HG02571 (cell line): ENCODE data around the gene MCAT.
"Not testable (repeated sequence)": the region's sequence is repeated elsewhere in the genome, so short reads cannot be mapped to it uniquely, and the experiment has no call there.

Source experiments
- ATAC-seq: cut with Tn5 transposase; IDR thresholded peaks from one replicate; pipeline ENCODE4 v1.9.1; 2021; ENCODE audit warnings: mild to moderate bottlenecking, moderate library complexity; ENCODE audit not compliant: unreplicated experiment

The MCAT gene

DNA sequence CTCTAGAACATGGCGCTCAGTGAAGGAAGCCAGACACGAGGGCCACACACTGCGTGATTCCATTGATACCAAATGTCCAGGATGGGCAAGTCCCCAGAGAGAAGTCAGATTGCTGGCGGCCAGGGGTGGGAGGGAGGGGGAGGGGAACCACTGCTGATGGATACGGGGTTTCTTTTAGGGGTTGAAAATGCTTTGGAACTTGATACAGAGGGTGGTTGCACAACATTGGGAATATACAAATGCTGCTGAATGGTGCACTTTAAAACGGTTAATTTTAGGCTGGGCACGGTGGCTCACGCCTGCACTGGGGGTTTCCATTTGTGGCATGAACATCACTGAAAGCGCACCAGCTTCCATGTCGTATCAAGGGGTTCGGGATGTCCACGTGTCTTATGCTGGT, 13.2 kb upstream of the MCAT start:
- ATAC-seq = no peak

DNA sequence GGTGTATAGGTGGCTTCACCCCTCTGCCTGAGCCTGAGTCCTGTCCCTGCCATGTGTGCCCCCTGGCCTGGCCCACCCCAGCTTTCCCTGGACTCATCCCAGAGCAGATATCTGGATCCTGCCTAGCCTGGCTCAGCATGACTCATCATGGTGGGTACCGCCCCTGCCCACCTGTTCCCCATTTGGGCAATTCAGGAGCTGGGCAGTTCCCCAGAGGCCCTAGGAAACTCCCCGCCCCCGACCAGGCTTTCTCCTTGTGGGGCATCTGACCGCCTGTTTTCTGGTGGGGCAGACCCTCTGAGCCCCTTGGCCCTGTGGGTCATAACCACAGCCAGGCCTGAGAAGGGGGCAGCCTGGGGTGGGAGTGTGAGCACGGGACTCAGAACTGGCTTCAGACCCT, 12.6 kb upstream of the MCAT start:
- no peak for ATAC-seq

DNA sequence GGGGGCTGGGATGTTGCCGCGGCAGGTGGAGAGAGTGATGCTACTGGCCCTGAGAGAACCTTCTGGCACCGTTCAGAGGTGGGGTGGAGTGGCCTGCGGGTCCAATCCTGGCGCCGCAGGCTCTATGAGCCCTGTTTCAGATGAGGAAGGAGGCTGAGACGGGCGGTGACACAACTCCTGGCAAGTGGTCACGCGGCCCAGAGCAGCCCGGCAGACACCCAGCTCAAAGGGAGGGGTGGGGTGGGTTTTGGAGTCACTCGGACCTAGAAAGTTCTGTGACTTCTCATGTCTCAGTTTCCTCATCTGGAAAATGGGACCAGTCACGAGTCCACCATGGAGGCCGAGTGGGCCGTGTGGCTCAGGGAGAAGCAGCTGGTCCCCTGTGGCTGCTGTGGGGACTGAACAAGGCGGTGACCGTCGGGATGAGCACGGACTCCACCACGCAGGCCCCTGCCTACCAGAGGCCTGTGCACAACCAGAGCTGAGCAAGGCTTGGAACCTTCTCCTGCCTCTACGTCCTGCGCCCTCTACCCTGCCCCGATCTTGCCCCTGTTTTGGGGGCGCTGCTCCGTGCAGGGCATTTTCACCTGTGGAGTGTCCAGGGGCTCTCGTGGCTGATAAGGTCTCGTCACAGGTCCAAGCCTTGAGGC, 11.8 kb upstream of the MCAT start:
- no peak for ATAC-seq

DNA sequence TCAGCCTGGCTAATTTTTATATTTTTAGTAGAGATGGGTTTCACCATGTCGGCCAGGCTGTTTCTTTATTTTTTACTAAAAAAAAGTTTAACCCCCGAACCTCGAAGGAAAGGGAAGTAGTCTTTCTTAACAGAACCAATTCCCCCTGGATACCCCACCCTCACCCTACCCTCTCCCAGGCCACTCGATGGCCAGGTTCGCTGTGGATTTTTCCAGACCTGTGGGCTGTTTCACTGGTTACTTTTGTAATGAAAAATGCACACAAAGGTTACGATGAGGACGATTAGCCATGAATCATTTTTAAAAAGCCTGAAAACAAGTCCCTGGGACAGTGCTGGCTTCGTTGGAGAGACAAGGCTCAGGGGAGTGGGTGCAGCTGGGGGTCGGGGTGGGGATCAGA, 10.7 kb upstream of the MCAT start:
- no peak for ATAC-seq

DNA sequence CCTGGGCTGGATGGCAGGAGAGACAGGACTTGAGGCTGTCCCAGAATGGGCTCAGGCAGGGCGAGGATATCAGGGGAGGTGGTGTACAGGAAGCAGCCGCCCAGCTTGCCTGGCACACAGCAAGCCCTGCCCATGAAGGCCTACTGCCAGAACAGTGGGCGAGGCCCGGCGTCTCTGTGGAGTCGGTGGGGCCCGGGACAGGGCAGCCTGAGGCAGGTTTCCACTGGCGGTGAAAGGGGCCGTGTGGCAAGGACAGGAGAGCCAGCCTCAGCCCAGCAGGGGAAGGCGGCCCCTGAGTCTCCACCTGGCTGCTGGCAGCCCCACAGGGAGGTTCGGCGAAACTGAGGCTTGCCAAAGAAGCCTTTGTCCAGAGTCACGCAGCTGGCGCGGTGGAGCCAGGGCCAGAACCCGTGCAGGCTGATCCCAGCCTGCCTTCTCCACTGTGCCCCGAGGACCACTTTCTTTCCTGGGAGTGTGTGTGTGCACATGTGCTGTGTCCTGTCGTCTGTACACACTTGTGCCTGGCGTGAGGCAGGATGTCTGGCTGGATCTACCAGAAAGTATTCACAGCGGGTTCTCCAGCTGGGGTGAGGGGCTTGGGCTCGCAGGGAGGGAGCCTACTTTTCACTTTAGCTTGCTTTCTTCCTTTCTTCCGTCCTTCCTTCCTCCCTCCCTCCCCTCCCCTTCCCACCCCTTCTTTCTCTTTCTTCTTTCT, 9.3 kb upstream of the MCAT start:
- no peak for ATAC-seq

- ATAC-seq = no peak
These were observed 8.8 kb upstream of the MCAT start for GRCh38 chr22:43152003-43152356.

GRCh38 chr22:43151251-43152002, 8.2 kb upstream of the MCAT start, which contains the start of gene TSPO:
Gene TSPO (plus strand): TSS chr22:43151559. CDS start chr22:43159239, 7,680 bp downstream.
- no peak for ATAC-seq

DNA sequence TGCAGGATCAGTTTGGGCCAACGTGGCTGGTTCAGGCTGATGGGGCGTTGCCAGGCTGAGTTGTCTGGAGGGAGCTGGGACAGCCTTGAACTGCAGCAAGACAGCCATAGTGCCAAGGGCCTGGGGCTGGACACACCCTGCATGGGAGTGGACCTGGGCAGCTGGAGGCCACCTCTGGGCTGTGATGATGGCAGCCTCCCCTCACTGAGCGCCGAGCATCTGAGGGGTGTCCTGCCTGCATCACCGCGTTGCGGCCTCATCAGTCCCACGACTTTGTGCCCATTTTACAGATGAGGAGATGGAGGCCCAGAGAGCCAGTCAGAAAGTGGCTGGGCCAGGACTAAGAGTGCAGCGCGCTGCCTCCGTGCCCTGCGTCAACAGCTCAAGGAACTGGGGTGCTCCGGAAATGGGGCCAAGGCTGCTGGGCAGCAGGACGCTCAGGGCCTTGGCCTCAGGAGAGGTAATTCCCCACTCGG, 7.6 kb upstream of the MCAT start:
- ATAC-seq = no peak

- ATAC-seq = no peak
These were observed 5.4 kb upstream of the MCAT start for GRCh38 chr22:43148581-43148980.

DNA sequence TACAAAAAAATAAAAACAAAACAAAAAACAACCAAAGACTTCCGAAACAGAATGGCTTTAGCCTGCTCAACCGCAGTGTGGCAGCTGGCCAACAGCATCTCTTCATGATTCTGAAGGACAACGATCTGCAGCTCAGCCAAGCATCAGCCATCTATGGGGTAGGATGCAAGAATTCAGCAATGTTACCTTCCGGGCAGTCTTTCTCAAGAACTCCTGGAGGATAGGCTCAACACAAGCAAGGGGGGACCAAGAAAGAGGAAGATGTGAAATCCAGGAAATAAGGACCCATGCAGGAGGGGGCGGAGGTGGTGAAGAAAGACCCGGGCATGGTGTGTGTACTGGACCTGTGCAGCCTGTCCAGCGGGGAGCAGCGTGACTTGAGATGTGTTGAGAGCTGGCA, 4.6 kb upstream of the MCAT start:
- no peak for ATAC-seq

DNA sequence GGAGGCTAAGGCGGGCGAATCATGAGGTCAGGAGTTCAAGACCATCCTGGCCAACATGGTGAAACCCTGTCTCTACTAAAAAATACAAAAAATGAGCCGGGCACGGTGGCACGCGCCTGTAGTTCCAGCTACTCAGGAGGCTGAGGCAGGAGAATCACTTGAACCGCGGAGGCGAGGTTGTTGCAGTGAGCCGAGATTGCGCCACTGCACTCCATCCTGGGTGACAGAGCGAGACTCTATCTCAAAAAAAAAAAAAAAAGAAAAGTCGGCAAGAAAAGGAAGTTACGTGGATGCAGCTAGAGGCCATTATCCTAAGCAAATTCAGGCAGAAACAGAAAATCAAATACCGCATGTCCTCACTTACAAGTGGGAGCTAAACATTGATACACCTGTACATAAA, 3.1 kb upstream of the MCAT start:
- not testable (repeated sequence) for ATAC-seq

DNA sequence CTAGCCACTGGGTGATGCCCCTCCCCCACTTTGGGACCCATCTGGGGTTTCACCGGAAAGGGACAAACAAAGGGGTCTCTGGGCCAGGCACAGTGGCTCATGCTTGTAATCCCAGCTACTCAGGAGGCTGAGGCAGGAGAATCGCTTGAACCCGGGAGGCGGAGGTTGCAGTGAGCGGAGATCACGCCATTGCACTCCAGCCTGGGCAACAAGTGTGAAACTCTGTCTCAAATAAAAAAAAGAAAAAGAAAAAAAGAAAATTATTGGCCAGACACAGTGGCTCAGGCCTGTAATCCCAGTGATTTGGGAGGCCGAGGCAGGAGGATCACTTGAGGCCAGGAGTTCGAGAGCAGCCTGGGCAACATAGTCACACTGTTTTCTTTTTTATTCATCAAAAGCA, 2.2 kb upstream of the MCAT start:
- not testable (repeated sequence) for ATAC-seq

- no peak for ATAC-seq
These were observed 1.8 kb upstream of the MCAT start for GRCh38 chr22:43144949-43145348.

DNA sequence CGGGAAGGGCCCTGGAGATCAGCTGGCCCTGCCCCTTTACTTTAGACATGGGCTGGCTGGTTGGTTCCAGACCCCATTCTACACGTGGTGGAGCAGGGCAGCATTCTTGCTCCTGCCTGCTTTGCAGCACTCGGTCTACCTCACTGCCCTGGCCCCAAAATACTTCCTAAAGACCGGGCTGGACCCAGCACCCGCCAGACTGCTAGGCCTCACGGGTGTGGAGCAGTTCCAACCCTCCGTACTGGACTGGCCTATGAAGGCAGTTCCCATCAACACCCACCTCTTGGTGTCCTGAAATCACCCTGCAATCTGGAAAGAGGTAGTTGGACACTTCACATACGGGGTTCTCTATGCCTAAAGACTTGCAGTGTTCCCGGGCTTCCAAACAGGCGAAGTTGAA, 6.4 kb downstream of the MCAT start:
- no peak for ATAC-seq

GRCh38 chr22:43136255-43136654, 6.9 kb downstream of the MCAT start:
- no peak for ATAC-seq

DNA sequence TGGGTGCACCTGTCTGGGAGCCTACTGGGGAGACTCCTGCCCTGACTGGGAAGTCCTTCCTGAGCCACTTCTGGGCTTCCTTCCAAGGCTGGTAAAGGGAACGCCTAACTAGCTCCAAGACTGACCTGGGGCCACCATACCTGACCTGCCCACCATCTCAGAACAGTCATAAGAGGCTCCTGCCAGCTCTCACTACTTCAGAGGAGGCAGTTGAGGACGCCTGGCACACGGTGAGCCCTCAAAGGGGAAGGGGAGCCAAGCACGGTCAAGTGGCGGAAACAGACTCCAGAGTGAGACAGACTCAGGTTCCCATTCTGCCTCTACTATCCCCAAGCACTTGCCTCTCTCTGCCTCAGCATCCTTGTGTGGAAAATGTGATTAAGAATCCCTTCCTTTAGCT, 7.6 kb downstream of the MCAT start:
- ATAC-seq = no peak

DNA sequence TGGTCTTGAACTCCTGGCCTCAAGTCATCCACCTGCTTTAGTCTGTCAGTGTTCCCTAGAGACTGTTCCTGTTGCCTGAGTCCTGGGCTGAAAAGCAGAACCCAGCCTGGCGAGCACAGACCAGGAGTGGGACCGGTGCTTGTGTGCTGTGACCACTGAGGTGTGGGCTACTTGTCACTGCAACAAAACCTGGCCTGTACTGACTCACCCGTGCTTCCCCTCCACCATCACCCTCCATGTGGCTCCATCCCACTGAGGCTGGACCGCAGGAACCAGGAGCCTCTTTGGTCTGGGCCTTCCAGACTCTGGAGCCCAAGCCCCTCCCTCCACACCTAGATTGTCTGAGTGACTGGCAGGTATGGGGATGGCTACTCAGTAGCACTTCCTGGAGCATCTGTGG, 8.6 kb downstream of the MCAT start:
- ATAC-seq = no peak

GRCh38 chr22:43133401-43133800, 9.8 kb downstream of the MCAT start:
- ATAC-seq = no peak

DNA sequence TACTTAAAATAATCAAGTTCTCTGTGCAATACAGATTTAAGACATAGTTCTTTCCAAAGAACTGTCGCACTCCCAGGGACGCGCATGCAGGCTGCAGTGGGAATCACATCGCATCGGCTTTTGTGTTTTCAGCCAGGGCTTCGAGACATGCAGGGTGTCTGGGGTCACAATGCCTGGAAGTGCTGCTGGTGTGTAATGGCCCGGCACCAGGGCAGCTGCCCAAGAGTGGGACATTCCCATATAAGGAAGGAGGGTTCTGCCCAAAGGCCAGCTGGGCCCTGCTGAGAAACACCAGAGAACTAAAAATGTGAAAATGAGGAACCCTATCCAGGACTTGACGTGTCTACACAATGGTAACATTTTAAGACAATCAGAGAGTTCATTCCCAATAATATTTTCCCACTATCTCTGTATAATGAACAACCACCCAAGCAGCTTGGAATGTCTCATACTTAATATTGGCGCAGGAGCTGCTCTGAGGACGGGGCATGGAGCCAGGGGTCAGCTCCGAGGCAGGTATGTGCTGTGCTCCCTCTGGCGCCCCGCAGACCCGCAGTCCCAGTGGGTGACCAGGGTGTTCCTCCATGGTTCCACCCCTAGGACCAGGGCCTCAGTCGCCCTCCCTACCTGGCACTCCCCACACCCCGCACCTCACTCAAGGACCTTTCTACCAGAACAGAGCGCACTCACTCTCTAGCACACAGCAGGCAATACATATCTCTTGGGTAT, 11.3 kb downstream of the MCAT start:
- ATAC-seq = no peak

DNA sequence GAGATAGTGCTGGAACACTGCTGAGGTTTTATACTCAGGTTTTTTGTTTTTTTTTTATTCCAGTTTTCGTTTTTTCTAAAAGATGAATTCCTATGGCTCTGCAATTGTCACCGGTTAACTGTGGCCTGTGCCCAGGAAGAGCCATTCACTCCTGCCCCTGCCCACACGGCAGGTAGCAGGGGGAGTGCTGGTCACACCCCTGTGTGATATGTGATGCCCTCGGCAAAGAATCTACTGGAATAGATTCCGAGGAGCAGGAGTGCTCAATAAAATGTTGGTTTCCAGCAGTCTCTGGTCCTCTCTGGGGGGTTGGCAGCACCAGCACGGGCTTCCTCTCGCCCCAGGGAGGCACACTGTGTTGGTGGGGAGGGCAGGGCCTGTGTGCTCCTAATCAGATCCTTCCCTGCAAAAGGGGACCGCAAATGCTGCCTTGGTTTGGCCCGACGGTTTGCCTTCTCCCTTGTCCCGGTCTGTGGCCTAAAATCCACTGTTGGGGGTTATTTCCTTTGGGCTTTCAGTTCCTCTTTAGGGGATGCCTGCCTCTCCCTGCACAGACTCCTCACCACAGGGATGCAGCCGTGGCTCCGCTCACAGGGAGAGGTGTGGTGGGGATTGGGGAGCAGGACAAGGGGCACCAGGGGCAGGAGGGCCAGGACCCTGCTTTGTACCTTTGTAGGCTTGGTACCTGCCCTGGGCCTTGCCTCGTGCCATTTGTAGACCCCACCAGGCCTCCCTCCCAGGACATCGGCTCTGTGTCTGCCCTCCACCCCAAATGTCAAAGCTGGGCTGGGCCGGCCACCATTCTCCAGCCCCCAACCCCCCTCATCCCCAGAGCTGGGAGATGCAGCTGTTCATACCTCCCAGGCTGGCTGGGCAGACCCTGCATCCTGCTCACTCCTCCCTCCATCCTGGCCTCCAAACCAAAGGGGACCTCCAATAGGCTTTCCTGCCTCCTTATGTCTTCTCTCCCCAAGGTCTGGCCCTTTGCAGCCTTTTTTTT, 13.5 kb downstream of the MCAT start:
- no peak for ATAC-seq
